ENCODE results near the gene WAPL.

DNA sequence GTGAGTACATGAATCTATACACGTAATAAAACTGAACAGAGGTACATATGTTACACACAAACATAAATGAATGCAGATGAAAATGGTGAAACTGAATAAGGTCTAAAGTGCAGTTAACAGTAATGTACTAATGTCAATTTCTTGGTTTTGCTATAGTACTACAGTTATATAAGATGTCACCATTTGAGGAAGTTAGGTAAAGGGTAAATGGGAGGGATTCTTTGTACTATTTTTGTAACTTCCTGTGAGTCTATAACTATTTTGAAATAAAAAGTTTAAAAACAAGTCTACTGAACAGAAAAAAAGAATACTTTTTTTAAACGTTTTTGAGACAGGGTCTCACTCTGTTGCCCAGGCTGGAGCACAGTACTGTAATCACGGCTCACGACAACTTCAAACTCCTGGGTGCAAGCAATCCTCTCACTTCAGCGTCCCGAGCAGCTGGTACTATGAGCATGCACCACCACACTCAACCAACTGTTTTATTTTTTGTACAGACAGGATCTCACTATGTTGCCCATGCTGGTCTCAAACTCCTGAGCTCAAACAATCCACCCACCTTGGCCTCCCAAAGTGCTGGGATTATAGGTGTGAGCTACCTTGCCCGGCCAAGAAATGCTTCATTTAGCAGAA is 71.5 kb downstream of the WAPL start:
- TF ChIP-seq POLR2A (IDR thresholded peaks at IDR 0.05) (no peak), EP300 (IDR thresholded peaks at IDR 0.05) (no peak), POLR2AphosphoS5 (IDR thresholded peaks at IDR 0.05) (no peak)
- TF ChIP-seq, protein P1, sequence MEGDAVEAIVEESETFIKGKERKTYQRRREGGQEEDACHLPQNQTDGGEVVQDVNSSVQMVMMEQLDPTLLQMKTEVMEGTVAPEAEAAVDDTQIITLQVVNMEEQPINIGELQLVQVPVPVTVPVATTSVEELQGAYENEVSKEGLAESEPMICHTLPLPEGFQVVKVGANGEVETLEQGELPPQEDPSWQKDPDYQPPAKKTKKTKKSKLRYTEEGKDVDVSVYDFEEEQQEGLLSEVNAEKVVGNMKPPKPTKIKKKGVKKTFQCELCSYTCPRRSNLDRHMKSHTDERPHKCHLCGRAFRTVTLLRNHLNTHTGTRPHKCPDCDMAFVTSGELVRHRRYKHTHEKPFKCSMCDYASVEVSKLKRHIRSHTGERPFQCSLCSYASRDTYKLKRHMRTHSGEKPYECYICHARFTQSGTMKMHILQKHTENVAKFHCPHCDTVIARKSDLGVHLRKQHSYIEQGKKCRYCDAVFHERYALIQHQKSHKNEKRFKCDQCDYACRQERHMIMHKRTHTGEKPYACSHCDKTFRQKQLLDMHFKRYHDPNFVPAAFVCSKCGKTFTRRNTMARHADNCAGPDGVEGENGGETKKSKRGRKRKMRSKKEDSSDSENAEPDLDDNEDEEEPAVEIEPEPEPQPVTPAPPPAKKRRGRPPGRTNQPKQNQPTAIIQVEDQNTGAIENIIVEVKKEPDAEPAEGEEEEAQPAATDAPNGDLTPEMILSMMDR (IDR thresholded peaks at IDR 0.05): no peak
